Gastroesophageal sphincter (tissue), 3 donors: ENCODE data around the gene MED17.

Source experiments
- POLR2A ChIP-seq, 2 donors: fragments of 450-650 bp; IDR thresholded peaks; one replicate each; pipeline ENCODE4 v1.6.1; 2017; ENCODE audit warnings: antibody characterized with exemption in 2 of 2, mild to moderate bottlenecking in 2 of 2, moderate library complexity in 1 of 2
- TF ChIP-seq, protein P1 (sequence below), 4 experiments: fragments of 200-600 bp in 2 of 4; fragments of 450-650 bp in 2 of 4; sonication (generic) in 1 of 4; IDR thresholded peaks; one replicate each; pipeline ENCODE4 v1.5.1; 2017 to 2019; ENCODE audit warnings: antibody characterized with exemption in 4 of 4, mild to moderate bottlenecking in 2 of 4, moderate library complexity in 2 of 4

DNA sequence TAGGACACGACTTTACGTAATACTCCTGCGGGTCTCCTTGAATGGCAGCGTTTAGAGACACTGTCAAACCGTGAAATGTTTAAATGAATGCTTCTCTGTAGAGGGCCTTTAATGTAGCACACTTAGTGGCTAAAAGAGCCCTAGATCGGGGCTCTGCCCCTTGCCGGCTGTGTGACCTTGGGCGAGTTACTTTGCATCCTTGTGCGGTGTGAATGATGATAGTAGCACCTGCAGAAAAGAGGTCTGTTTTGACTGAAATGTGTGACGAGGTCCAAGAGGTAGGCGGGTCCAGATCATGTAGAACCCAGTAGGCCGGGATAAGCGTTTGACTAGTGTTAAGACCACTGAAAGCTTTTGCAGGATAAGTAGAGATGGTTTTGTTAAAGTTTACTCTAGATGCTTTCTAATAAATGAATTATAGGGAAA lies 866 bp downstream of the MED17 start:
- TF ChIP-seq, protein P1, sequence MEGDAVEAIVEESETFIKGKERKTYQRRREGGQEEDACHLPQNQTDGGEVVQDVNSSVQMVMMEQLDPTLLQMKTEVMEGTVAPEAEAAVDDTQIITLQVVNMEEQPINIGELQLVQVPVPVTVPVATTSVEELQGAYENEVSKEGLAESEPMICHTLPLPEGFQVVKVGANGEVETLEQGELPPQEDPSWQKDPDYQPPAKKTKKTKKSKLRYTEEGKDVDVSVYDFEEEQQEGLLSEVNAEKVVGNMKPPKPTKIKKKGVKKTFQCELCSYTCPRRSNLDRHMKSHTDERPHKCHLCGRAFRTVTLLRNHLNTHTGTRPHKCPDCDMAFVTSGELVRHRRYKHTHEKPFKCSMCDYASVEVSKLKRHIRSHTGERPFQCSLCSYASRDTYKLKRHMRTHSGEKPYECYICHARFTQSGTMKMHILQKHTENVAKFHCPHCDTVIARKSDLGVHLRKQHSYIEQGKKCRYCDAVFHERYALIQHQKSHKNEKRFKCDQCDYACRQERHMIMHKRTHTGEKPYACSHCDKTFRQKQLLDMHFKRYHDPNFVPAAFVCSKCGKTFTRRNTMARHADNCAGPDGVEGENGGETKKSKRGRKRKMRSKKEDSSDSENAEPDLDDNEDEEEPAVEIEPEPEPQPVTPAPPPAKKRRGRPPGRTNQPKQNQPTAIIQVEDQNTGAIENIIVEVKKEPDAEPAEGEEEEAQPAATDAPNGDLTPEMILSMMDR (IDR thresholded peaks at IDR 0.05): peak in 1 of 4 experiments; percentile 2
- no peak for TF ChIP-seq POLR2A (IDR thresholded peaks at IDR 0.05)
